HG03439 (cell line): ENCODE data around the gene GPR78.

Experiments used
- ATAC-seq: cut with Tn5 transposase; IDR thresholded peaks from one replicate; pipeline ENCODE4 v1.9.1; 2021; ENCODE audit warnings: mild to moderate bottlenecking, moderate library complexity; ENCODE audit not compliant: unreplicated experiment

GPR78 gene

DNA sequence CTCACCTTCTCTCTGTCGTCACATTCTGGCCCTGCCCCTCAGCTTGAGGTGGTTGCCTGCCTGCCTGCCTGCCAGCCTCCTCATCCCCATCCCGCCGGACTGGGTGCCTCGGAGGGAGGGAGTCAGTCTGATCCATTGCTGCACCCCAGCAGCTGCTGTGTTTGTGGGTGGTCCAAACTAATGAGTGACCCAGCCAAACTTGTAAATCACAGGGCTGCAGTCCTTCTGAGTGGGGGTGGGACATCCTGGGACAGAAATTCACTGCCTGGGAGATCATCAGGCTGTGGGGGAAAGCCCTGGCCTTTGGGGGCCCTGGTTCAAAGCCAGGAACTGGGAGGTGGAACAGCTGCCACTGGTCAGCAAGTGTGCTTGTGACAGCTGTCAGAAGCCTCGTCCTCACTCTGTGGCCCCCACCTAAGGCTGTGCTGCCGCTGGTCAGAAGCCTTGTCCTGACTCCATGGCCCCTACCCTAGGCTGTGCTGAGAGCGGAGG lies 5.6 kb downstream of the GPR78 start:
- no peak for ATAC-seq

DNA sequence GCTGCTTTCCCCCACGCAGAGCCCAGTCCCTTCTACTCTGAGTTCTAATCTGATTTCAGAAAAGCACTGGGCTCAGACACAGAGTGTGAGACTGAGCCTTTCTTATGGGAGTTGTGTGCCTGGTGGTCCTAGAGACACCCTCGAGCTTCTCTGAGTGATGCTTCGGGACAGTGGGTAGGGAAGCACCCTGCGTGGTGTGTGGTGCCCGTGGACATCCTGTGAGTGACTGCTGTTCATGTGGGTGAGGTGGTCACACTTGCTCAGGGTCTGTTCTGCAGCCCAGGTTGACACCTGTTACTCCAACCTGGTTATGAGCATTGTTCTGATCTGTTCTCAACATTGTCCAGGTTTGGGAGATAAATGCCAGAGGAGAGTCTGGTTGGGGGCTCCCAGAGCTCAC lies 6.1 kb downstream of the GPR78 start:
- no peak for ATAC-seq

DNA sequence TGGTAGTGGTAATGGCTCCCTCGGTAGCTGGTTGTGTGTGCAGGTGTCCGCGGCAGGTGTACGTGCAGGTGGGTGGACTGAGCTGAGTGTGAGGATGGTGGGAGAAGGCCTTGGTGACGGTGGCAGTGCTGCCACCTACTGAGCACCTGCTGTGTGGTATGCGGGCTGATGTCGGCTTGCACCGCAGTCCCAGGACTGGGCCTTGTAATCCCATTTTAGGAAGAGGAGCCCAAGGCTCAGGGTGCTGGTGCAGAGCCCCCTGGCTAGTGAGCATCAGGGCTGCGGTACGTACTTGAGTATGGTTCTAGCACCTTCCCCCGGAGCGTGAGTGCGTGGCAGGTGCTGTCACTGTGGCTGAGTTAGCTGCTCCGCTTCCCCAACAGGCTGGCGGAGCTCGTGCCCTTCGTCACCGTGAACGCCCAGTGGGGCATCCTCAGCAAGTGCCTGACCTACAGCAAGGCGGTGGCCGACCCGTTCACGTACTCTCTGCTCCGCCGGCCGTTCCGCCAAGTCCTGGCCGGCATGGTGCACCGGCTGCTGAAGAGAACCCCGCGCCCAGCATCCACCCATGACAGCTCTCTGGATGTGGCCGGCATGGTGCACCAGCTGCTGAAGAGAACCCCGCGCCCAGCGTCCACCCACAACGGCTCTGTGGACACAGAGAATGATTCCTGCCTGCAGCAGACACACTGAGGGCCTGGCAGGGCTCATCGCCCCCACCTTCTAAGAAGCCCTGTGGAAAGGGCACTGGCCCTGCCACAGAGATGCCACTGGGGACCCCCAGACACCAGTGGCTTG lies 6.7 kb downstream of the GPR78 start:
- ATAC-seq: no peak

DNA sequence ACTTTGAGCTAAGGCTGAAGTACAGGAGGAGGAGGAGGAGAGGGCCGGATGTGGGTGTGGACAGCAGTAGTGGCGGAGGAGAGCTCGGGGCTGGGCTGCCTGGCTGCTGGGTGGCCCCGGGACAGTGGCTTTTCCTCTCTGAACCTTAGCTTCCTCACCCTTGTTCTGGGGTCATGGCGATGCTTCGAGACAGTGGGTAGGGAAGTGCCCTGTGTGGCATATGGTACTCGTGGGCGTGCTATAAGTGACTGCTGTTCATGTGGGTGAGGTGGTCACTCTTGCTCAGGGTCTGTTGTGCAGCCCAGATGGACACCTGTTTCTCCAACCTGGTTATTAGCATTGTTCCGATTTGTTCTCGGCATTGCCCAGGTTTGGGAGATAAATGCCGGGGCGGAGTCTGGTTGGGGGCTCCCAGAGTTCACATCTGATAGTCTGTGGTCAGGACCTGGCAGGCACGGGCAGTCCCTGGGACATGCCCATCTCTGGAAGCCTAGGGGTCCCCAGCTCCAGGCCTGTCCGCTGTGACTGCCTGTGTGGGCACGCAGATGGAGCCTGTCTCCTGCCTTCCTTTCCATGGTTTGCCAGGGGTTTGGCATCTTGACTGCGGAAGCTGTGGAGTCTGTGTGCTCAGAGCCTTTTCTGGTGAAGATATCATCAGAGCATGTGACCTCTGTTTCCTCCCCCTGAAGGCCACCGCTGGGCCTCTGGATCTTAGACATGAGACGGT lies 7.4 kb downstream of the GPR78 start:
- ATAC-seq: no peak

DNA sequence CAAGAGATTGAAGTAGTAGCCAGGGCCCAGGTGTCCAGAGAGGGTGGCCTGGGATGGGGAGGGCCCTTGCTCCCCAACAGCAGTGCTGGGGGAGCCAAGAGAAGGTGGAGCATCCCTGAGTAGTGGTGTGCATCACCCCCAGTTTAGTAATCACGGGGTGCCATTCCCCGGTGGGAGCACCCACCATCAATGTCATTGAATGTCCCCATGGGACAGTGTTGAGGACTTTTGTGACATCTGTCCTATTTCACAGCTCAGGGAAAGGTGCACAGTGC lies 7.9 kb downstream of the GPR78 start:
- no peak for ATAC-seq

DNA sequence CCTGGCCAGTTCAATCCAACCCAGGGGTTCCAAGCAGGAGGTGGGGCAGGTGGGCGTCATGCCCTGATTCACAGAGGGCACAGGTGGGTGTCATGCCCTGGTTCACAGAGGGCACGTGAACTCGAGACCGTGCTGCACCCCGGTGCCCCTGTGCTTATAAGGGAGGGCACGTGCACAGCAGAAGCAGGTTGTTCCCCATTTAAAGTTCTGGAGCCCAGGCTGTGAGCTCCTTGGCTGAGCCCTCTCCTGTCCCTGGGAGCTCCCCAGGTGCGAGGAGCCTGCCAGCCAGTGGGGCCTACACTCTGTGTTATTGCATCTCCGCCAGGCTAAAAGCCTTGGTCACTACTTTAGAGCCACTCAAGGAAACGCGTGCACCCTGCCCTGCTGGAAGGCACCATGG lies 9.1 kb downstream of the GPR78 start:
- ATAC-seq: no peak

DNA sequence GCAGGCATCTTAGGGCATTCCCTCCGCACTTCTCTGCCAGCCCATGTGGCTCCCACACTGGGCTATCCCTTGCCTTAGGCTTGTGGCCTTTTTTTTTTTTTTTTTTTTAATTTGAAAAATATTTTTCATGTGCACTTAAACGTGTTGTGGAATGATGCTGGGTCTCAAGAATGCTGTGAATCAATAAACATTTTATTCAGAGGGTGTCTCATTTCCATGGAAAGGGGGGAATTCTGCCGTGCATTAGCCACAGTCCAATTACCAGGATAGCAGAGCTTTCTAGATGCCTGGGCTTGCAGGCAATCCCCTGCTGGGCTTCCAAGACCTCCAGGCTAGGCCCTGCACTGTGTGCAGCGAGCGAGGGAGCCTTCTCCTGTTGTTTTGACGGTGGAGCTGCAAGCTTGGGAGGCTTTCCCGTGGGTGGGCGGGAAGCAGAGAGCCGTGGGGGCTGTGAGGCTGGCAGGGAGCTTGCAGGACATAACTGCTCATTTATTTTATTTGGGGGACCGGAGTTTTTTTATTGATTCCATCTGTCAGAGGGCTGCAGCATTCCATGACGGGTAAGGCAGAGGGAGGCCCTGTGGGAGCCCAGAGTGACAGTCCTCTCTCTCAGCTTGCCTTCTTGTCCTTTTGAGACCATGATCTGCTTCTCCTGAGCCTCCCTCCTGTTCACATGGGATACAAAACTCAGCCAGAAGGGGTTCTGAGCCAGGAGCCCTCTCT lies 9.8 kb downstream of the GPR78 start:
- no peak for ATAC-seq

DNA sequence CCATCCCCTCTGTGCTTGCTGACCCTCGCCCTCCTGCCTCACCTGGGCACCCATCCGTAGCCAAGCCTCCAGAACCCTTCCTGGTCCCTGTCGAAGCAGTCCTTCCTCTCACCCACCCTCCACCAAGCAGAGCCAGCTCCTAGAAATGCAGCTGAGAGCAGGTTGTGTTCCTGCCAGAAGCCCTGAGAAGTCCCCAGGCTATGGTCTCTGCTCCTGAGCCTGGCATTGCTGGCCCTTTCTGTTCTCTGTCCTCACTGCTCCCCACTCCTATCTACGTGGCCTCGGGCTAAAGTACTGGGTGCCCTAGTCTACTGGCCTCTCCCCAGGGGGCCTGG lies 10.3 kb downstream of the GPR78 start:
- ATAC-seq: no peak

DNA sequence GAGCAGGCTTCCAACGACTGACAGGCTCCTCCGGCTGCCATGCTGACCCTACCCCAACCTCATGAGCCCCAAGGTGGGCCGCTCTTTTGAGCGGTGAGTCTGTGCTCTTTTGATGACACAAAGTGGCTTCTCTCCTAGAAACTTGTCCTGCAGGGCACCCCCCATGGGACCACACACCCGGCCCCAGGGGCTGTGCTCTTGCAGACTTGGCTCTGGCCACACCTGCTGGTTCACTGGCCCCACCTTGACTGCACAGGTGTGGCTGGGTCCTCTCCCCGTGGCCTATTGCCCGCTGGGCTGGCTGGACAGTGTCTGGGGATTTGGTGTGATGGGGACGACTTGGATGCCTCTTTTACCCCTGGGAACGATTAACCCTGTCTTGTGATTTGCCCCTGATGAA lies 10.9 kb downstream of the GPR78 start:
- ATAC-seq: no peak

DNA sequence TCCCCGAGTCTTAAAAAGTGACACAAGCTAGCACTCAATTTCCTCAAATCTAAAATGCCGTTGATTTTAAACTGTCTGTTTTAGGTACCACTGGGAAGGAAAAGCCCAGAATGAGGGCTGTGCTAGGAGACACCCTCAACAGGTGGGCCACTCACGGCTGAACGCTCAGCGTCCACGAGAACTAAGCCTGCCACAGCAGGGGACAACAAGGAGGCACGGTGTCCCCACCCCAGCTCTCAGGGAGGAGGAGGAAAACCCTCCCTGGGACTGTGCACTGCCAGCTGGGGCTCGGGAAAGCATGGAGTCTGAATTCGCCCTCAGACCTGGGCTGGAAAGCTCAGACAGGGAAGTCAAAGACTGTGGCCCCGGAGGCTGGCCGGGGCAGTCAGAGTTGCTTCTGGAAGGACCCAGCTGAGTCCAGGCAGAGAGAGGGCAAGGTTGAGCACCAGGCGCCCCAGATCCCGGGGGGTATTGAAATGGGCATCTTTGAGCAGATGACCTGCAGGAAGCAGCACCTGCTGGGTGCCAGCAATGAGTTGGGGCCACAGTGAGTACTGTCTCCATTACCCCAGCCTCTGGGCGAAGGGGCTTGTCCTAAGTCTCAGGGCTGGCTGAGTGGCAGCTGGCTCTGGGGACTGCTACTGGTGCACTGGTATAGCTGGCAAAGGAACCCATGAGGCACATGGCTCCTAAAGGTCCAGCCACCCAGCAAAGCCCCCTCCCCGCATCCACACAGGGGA lies 11.6 kb downstream of the GPR78 start:
- no peak for ATAC-seq

DNA sequence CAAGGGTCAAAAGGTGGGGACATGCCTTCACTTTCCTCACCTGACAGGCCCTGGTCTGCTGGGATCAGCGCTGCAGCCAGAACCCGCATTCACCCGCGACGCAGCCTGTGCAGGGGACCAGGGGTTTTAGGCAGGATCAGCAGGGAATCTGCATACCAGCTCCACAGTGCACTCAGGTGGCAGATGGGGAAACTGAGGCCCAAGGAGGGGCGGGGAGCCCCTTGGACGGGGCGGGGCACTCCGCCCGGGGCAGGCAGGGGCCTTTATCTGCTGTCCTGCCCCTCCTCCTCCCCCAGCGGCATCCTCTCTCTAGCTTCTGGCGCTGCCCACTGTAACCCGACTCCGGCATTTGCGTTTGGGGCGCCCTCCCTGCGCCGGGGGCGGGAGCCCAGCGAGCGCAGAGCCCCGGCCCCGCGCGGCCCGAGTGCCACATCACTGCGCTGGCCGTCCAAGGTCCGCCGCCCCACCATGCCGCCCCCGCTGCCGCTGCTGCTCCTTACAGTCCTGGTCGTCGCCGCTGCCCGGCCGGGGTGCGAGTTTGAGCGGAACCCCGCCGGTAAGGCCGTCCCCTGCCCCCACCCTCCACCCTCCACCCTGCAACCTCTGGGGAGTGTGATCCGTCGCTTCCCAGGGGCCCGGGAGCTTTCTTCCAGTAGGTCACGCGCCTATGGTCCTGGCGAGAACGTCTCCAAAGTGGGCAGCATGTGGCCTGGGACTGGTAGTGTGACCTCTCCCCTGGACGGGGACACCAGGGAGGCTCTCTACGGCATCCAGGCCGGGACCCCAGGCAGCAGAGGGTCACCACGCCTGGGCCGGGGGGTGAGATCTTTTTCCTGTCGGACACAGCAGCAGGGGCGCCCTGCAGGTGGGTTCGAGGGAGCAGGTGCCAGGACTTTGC lies 12.4 kb downstream of the GPR78 start, which contains the start of gene CPZ:
Gene CPZ, plus strand, starts transcription at position 400 of the 898 bp plus-strand sequence. Its CDS starts 69 bp downstream, at position 469.
- no peak for ATAC-seq

DNA sequence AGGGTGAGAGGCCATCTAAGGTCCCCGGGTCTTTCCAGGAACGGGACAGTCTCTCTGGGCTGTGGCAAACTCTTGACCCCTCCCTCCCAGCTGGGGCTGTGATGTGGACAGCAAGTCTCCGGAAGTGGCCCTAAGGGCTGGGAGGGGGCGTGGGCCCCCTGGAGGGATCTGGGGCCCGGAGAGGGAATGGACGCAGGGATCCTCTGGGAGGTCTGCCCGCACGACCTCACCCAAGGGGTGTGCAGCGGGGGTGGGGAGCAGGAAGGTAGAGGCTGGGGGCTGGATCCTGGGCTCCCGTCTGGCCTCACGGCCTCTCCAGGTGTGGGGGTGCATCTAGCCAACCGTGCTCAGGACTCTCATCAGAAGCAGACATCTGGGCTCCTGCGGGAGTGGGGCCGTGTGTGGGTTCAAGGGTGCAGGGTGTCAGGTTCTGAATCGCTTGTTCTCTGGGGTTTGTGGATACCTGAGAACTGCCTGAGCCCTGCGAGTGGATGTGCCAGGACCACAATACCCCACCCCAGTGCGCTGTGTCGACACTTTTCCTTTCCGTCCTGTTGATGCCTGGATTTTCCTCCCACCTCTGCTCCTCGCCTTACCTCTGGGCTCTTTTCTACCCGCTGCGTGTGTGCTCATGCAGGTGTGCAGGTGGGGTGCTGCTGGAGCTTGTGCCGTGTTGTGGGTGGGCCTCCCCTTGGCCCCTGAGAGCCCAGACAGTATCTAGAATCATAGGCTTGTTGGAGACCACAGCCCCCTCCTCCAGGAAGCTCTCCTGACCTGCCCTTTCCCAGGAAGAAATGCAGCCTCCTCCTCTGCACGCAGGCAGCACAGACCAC lies 13.3 kb downstream of the GPR78 start:
- no peak for ATAC-seq

DNA sequence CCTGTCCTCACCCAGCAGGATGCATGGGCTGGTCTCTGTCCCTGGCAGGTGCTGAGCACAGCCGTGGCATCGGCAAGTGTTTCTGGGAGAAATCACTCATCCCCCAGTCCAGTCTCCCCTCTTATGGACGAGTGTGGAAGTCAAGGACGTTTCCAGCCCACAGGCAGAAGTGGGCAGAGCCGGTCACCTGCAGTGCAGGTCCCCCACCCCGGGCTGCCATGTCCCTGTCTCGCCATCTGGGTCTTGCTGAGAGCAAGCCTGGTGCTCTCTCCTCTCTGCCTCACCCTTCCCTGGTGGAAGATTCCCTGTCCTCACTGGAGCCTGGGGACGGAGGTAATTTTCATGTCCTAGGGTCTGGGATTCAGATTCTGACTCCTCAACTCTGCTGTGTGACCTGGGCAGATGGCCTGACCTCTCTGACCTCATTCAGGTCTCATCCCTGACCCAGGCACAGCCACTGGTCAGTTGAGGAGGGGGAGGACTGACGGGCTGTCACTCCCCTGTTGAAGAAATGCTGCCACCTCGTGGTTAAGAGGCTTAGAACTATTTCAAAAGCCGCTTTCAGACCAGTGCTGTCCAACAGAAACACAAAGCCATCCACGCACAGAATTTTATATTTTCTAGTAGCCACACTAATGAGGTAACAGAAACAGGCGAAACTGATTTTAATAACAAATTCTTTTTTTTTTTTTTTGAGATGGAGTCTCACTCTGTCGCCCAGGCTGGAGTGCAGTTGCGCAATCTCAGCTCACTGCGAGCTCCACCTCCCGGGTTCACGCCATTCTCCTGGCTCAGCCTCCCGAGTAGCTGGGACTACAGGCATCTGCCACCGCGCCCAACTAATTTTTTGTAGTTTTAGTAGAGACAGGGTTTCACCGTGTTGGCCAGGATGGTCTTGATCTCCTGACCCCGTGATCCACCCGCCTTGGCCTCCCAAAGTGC lies 14.2 kb downstream of the GPR78 start:
- no peak for ATAC-seq

DNA sequence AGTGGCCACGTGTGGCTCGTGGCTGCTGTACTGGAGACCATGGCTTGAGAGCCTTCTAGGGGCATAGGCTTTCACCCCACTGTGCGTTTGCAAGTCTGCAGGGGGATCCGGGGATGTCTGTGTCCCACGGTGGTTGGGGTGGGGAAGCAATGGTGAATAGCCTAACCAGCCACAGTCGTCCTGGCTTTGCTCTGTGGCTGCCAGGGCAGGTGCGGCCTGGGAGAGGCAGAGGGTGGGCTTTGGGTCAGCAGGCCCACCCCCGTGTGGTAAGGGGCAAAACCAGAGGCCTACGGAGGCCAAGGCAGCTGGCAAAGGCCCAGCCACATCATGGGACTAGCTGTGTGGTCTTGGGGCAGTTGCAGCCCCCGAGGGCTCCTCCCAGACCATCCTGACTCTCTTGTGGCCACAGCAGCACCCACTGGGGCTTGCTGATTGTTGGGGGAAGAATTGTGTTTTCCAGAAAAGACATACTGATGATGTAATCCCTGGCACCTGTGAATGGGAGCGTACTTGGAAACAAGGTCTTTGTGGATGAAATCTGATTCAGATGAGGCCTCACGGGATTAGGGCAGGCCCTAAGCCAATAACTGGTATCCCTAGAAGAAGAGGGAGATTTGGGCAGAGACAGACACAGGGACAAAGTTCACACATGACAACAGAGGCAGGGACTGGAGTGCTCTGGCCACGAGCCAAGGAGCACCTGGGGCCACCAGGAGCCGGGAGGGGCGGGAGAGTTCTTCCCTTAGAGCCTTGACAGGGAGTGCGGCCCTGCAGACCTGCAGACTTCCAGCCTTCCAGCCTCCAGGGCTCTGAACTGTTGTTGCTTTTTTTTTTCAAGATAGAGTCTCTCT lies 15.3 kb downstream of the GPR78 start:
- ATAC-seq: no peak

DNA sequence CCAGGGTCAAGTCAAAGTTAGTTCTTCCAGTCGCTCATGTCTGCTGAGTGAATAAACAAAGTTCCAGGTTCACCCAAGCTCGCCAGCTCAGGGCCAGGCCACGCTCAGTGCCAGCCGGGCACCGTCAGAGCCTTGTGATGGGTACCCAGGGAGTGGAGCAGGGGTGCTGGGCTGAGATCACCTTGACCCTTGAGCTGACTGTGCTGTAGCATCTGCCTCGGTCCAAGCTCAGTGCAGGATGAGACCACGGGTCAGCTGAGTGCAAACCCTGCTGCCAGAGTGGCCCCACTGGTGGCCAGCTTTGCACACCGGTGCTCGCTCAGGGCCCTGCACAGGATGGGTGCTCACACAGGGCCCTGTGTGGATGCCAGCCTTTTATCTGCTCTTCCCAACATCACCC lies 16.7 kb downstream of the GPR78 start:
- ATAC-seq: no peak

DNA sequence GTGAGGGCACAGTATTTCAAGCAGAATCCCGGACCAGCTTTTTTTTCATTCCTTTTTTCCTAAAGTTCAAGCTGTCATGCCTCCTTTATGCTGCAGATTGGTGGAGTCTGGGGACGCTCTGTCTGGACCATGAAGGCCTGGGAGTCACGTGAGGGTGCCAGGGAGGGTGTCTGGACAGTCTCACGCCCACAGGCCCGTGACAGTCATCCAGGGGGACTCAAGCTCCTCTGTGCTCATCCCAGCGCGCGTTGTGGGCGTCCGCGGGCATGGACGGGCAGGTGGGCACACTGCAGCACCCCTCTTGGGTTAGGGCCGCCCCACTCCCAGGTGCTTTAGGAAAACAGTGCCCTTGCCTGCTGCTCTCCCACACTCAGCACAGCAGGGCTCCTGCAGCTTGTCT lies 17.1 kb downstream of the GPR78 start:
- no peak for ATAC-seq

DNA sequence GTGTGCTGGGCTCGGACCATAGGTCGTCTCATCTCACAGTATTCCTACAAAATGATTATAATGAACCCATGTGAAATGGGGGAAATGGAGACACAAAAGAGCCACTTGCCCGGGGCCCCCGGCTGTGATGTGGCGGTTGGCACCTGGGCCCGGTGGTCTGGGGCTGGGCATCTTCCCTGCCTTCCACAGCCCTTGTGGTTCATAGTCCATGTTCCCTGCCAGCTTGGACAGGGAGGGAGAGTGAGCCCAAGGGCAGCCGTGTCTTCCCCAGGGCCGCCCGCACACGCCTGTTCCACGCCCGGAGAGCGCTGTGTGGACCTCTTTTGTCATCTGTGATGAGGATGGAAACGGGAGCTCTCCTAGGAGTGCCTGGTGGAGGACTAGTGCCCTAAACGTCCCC lies 17.6 kb downstream of the GPR78 start:
- ATAC-seq: no peak
